Neural progenitor cell (in vitro differentiated cells): ENCODE data around the gene HHEX.

Experiments used
- EZH2 ChIP-seq: fragments of 200-600 bp; sonication (generic); IDR thresholded peaks from 2 replicates; pipeline ENCODE4 v1.6.1; 2017; ENCODE audit warnings: antibody characterized with exemption, mild to moderate bottlenecking, moderate library complexity
- TF ChIP-seq, protein P1 (sequence below): fragments of 200-600 bp; sonication (generic); IDR thresholded peaks from 2 replicates; pipeline ENCODE4 v1.5.1; 2017; ENCODE audit warnings: antibody characterized with exemption, mild to moderate bottlenecking

DNA sequence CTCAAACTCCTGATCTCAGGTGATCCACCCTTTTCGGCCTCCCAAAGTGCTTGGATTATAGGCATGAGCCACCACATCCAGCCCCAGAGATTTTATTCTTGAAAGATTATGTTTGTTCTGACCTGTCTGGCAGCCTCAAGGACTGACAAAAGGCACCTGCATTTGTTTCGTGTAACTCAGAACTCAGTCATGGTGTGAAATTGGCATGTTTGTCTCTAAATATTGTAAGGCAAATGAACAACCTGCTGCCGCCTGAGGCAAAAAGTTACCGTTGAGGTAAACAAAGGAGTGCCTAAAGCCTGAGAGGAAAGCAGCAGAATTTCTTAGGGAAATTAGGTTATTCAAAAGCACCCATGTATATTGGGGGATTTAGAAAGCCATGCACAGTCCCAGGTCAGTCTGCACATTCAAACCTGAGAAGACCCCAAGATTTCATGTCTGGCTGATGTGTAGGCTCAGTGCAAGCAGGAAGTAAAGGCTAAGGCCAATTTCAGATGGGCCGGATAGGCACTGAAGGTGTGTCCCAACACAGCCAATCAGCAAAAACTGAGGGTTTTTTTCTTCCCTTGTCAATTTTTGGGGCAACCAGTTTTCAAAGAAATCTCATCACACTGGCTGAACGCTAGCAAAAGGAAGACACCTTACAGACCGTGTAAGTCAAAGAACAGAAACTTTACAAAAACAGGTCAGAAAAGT lies 33.3 kb upstream of the HHEX start:
- TF ChIP-seq, protein P1, sequence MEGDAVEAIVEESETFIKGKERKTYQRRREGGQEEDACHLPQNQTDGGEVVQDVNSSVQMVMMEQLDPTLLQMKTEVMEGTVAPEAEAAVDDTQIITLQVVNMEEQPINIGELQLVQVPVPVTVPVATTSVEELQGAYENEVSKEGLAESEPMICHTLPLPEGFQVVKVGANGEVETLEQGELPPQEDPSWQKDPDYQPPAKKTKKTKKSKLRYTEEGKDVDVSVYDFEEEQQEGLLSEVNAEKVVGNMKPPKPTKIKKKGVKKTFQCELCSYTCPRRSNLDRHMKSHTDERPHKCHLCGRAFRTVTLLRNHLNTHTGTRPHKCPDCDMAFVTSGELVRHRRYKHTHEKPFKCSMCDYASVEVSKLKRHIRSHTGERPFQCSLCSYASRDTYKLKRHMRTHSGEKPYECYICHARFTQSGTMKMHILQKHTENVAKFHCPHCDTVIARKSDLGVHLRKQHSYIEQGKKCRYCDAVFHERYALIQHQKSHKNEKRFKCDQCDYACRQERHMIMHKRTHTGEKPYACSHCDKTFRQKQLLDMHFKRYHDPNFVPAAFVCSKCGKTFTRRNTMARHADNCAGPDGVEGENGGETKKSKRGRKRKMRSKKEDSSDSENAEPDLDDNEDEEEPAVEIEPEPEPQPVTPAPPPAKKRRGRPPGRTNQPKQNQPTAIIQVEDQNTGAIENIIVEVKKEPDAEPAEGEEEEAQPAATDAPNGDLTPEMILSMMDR = no peak
- TF ChIP-seq EZH2 = no peak
